PC-3 (cell line): ENCODE measurements around the gene TMED1. TPM values are rescaled to one million over a fixed set of nuclear protein-coding genes. Genes with fewer than 3 reads are reported as not detected.

ENCODE experiments used
- ATAC-seq: fragments of 200-7000 bp; cut with Tn5 transposase; 2 replicates; pipeline ENCODE4 v1.9.1; 2020; ENCODE audit warnings: mild to moderate bottlenecking, moderate library complexity
- BruUV-seq: library from RNA; stranded (reverse); fragments of 400-500 nt; replicated peaks from 2 replicates; lab custom pipeline; 2021; lab: Mats Ljungman, UMichigan
- CTCF ChIA-PET: fragments of 300-600 bp; sonication (Branson Sonifier 250); formaldehyde crosslinking; loops from one replicate; lab custom pipeline; 2022; ENCODE audit warnings: antibody characterized with exemption; lab: Charles Lee
- POLR2A ChIA-PET: fragments of 300-600 bp; sonication (Branson Sonifier 250); formaldehyde crosslinking; loops from one replicate; lab custom pipeline; 2022; ENCODE audit warnings: antibody characterized with exemption; ENCODE audit not compliant: unreplicated experiment; lab: Charles Lee
- DNase-seq: peaks from one replicate; pipeline ENCODE4 v3.0.0-alpha.2; 2015
- H2AFZ ChIP-seq: fragments of 300-600 bp; sonication (generic); 2 replicates; pipeline ENCODE4 v1.6.0; 2016; ENCODE audit warnings: antibody characterized with exemption, low read length
- H3F3A ChIP-seq: fragments of 300-600 bp; sonication (generic); one replicate; pipeline ENCODE4 v1.6.0; 2017; ENCODE audit warnings: antibody characterized with exemption, low read length, control low read depth, mild to moderate bottlenecking; ENCODE audit not compliant: unreplicated experiment
- H3K27ac ChIP-seq: fragments of 300-600 bp; sonication (generic); 2 replicates; pipeline ENCODE4 v1.5.1; 2016; ENCODE audit warnings: mild to moderate bottlenecking, low read length
- H3K27me3 ChIP-seq: fragments of 300-600 bp; sonication (generic); 2 replicates; pipeline ENCODE4 v1.6.1; 2016; ENCODE audit warnings: low read length, mixed read lengths
- H3K36me3 ChIP-seq: fragments of 300-600 bp; sonication (generic); 2 replicates; pipeline ENCODE4 v1.6.1; 2016; ENCODE audit warnings: low read depth, mixed run types, low read length, mixed read lengths
- H3K4me1 ChIP-seq: fragments of 300-600 bp; sonication (generic); 2 replicates; pipeline ENCODE4 v1.5.1; 2016; ENCODE audit warnings: low read length; ENCODE audit not compliant: insufficient read depth
- H3K4me2 ChIP-seq: fragments of 300-600 bp; sonication (generic); 2 replicates; pipeline ENCODE4 v1.6.0; 2016; ENCODE audit warnings: low read length
- H3K4me3 ChIP-seq: fragments of 300-600 bp; sonication (generic); 2 replicates; pipeline ENCODE4 v1.5.1; 2016; ENCODE audit warnings: mild to moderate bottlenecking, low read length, mixed read lengths
- H3K79me2 ChIP-seq: fragments of 300-600 bp; sonication (generic); 2 replicates; pipeline ENCODE4 v1.6.1; 2017; ENCODE audit warnings: low read length, mixed read lengths
- H3K9ac ChIP-seq: fragments of 300-600 bp; sonication (generic); 2 replicates; pipeline ENCODE4 v1.6.0; 2016; ENCODE audit warnings: mild to moderate bottlenecking, low read length
- H3K9me2 ChIP-seq: fragments of 300-600 bp; sonication (generic); replicated peaks from 2 replicates; pipeline ENCODE4 v1.6.1; 2016; ENCODE audit warnings: mixed run types, low read length, mixed read lengths
- H3K9me3 ChIP-seq: fragments of 300-600 bp; sonication (generic); 2 replicates; pipeline ENCODE4 v1.6.1; 2016; ENCODE audit warnings: low read length, mixed read lengths
- H4K20me1 ChIP-seq: fragments of 300-600 bp; sonication (generic); 2 replicates; pipeline ENCODE4 v1.6.1; 2016; ENCODE audit warnings: low read length, mixed read lengths
- CTCF ChIP-seq: fragments of 300-600 bp; sonication (generic); conservative IDR thresholded peaks from 2 replicates; pipeline ENCODE4 v1.5.1; 2017; ENCODE audit warnings: antibody characterized with exemption, low read depth, mild to moderate bottlenecking, low read length
- EZH2 ChIP-seq: fragments of 300-600 bp; sonication (generic); IDR thresholded peaks from one replicate; pipeline ENCODE4 v1.6.1; 2017; ENCODE audit warnings: antibody characterized with exemption, mild to moderate bottlenecking, low read length; ENCODE audit not compliant: unreplicated experiment
- EZH2phosphoT487 ChIP-seq: fragments of 300-600 bp; sonication (generic); IDR thresholded peaks from 2 replicates; pipeline ENCODE4 v1.6.1; 2018; ENCODE audit warnings: mild to moderate bottlenecking, antibody characterized with exemption, low read length, borderline replicate concordance
- intact Hi-C: fragments of 100-400 bp; cut with micrococcal nuclease; formaldehyde crosslinking; loops from 2 replicates; pipeline ENCODE4 v1.9.0; 2023
- total RNA-seq: library from RNA; depleted of rRNA; stranded (reverse); fragments of >200 nt; gene quantifications from 2 replicates; pipeline ENCODE4 v1.2.3, GENCODE V29; 2014

Gene TMED1
- total RNA-seq, 1 experiment from 2014 or later: 81.2 TPM

- H3K9me3 ChIP-seq: no peaks in the 10 kb centered on the region
- CTCF ChIA-PET: interaction anchor here (0.7 kb wide), 1 partner anchor 13 kb away, joined by 4 read pairs; no protein-coding TSS in a partner anchor
- ATAC-seq: peak; percentile 78
Observed at GRCh38 chr19:10884274-10884673, 48.3 kb upstream of the TMED1 start.

GRCh38 chr19:10882108-10882457 lies 46.1 kb upstream of the TMED1 start:
- Histone ChIP-seq H4K20me1 (no peaks in the 10 kb centered on the region), H3K9ac (no peak overlapping the region), H3F3A (no peaks in the 10 kb centered on the region), H3K4me2 (no peak overlapping the region), H3K9me3 (no peaks in the 10 kb centered on the region), H3K27me3 (no peaks in the 10 kb centered on the region), H2AFZ (no peak overlapping the region), H3K36me3 (no peaks in the 10 kb centered on the region), H3K27ac (no peak overlapping the region), H3K79me2 (peaks cover 93% of the 10 kb centered on the region), H3K9me2 (no peaks in the 10 kb centered on the region), H3K4me1 (peaks cover 7% of the 10 kb centered on the region; the same call in 1 of the 2 replicates), H3K4me3 (no peak overlapping the region)
- ChIA-PET POLR2A (no interaction called here), CTCF (no interaction called here)
- no peak for ATAC-seq
- intact Hi-C loops: no loop called here
- no TSS peak for BruUV-seq
- no peak for DNase-seq
- TF ChIP-seq EZH2 (no peak), EZH2phosphoT487 (no peak), CTCF (no peak)

More at GRCh38 chr19:10884274-10884673, 48.3 kb upstream of the TMED1 start:
- Histone ChIP-seq H3K27ac (no peak overlapping the region), H3K79me2 (peaks cover 91% of the 10 kb centered on the region), H3F3A (no peaks in the 10 kb centered on the region), H3K4me2 (no peak overlapping the region), H3K4me1 (peaks cover 7% of the 10 kb centered on the region; the same call in 1 of the 2 replicates), H3K27me3 (no peaks in the 10 kb centered on the region), H3K36me3 (no peaks in the 10 kb centered on the region), H2AFZ (no peak overlapping the region), H4K20me1 (no peaks in the 10 kb centered on the region), H3K4me3 (no peak overlapping the region), H3K9me2 (no peaks in the 10 kb centered on the region), H3K9ac (no peak overlapping the region)
- intact Hi-C loops: no loop called here
- TF ChIP-seq EZH2phosphoT487 (no peak), EZH2 (no peak)
- DNase-seq: peak; percentile 65
- POLR2A ChIA-PET: interaction anchor here (0.6 kb wide), 1 partner anchor 320 kb away, joined by 3 read pairs; no protein-coding TSS in a partner anchor
- no TSS peak for BruUV-seq

GRCh38 chr19:10881403-10882107 lies 45.5 kb upstream of the TMED1 start:
- Histone ChIP-seq H3K79me2 (peaks cover 93% of the 10 kb centered on the region), H2AFZ (no peak overlapping the region), H3K27me3 (no peaks in the 10 kb centered on the region), H3F3A (no peaks in the 10 kb centered on the region), H3K36me3 (no peaks in the 10 kb centered on the region), H3K9me2 (no peaks in the 10 kb centered on the region), H3K9me3 (no peaks in the 10 kb centered on the region), H3K9ac (no peak overlapping the region), H3K4me1 (peaks cover 7% of the 10 kb centered on the region; the same call in 1 of the 2 replicates), H3K27ac (no peak overlapping the region), H3K4me2 (no peak overlapping the region), H3K4me3 (no peak overlapping the region), H4K20me1 (no peaks in the 10 kb centered on the region)
- ChIA-PET POLR2A (no interaction called here), CTCF (no interaction called here)
- ATAC-seq (no peak), DNase-seq (no peak)
- intact Hi-C loops: no loop called here
- BruUV-seq: no TSS peak
- TF ChIP-seq CTCF (no peak), EZH2phosphoT487 (no peak), EZH2 (no peak)
